GM23338 (cell line): ENCODE data around the gene EXOC3L4.

Experiments
- CTCF ChIP-seq, 2 experiments: fragments of 200-600 bp in 1 of 2; sonication (generic) in 1 of 2; conservative IDR thresholded peaks; 2 replicates each; pipeline versions ENCODE4 v1.5.1 to v1.6.1; 2016 to 2017; ENCODE audit warnings: antibody characterized with exemption in 2 of 2, low read depth in 2 of 2, mild to moderate bottlenecking in 2 of 2, moderate library complexity in 1 of 2
- EZH2phosphoT487 ChIP-seq: fragments of 200-600 bp; sonication (generic); IDR thresholded peaks from one replicate; pipeline ENCODE4 v1.8.1; 2018; ENCODE audit warnings: antibody characterized with exemption; ENCODE audit not compliant: unreplicated experiment
- POLR2AphosphoS5 ChIP-seq: IDR thresholded peaks from 2 replicates; pipeline ENCODE4 v1.6.1; 2016; ENCODE audit warnings: antibody characterized with exemption, low read depth
- REST ChIP-seq: IDR thresholded peaks from one replicate; pipeline ENCODE4 v1.6.1; 2018; ENCODE audit warnings: antibody characterized with exemption; ENCODE audit not compliant: unreplicated experiment

- TF ChIP-seq REST (no peak), EZH2phosphoT487 (no peak), POLR2AphosphoS5 (no peak), CTCF (conservative IDR thresholded peaks at IDR 0.05; ENCODE audit: low read depth in 2 of 2) (no peak)
Observed at GRCh38 chr14:103099081-103099732, 4.7 kb downstream of the EXOC3L4 start.
